DOHH2 (cell line): ENCODE data around the gene ESPL1.

Source experiments
- CTCF ChIP-seq: fragments of 200-600 bp; sonication (generic); IDR thresholded peaks from one replicate; pipeline ENCODE4 v1.5.1; 2014; ENCODE audit warnings: antibody characterized with exemption, mild to moderate bottlenecking, low read depth, low read length; ENCODE audit not compliant: poor library complexity, severe bottlenecking
- EZH2phosphoT487 ChIP-seq: fragments of 200-600 bp; sonication (generic); IDR thresholded peaks from 2 replicates; pipeline ENCODE4 v1.6.1; 2017; ENCODE audit warnings: borderline replicate concordance, mild to moderate bottlenecking, antibody characterized with exemption, low read length, moderate library complexity, mixed read lengths

- TF ChIP-seq CTCF (no peak), EZH2phosphoT487 (no peak)
Measured at GRCh38 chr12:53227836-53228235, 40.3 kb upstream of the ESPL1 start.
